Hematopoietic multipotent progenitor cell (in vitro differentiated cells): ENCODE measurements around the gene SLN. TPM values are rescaled to one million over a fixed set of nuclear protein-coding genes. Genes with fewer than 3 reads are reported as not detected.
A peak's percentile ranks its signal among the peaks of the same experiment; 100 is the strongest.
"Not testable (repeated sequence)": the region's sequence is repeated elsewhere in the genome, so short reads cannot be mapped to it uniquely, and the experiment has no call there.

ENCODE experiments used
- DNase-seq, 3 donors: peaks; one replicate each; pipeline ENCODE4 v3.0.0-alpha.2; 2011 to 2015; ENCODE audit warnings: low read depth in 2 of 3, low spot score in 2 of 3
- total RNA-seq: library from RNA; depleted of rRNA; stranded (reverse); fragments of >200 nt; gene quantifications from one replicate; pipeline ENCODE4 v1.2.3, GENCODE V29; 2012

Gene SLN
- total RNA-seq = not detected

- DNase-seq = no peak
Measured at GRCh38 chr11:107711861-107712755, at the start of gene SLN. TSS of gene SLN (minus strand) at chr11:107712056.

GRCh38 chr11:107758719-107759355 is 47.0 kb upstream of the SLN start:
- DNase-seq = not testable (repeated sequence)

GRCh38 chr11:107757661-107758060 is 45.8 kb upstream of the SLN start:
- DNase-seq = no peak

- DNase-seq = no peak
Measured at GRCh38 chr11:107756553-107756952, 44.7 kb upstream of the SLN start.

GRCh38 chr11:107752949-107753822 is 41.3 kb upstream of the SLN start:
- no peak for DNase-seq

- DNase-seq = no peak
Measured at GRCh38 chr11:107752508-107752907, 40.7 kb upstream of the SLN start.

- DNase-seq = no peak
Measured at GRCh38 chr11:107751082-107751481, 39.2 kb upstream of the SLN start.

GRCh38 chr11:107750313-107750712 is 38.5 kb upstream of the SLN start:
- DNase-seq = no peak

GRCh38 chr11:107747622-107748021 is 35.8 kb upstream of the SLN start:
- DNase-seq = no peak

GRCh38 chr11:107744736-107745135 is 32.9 kb upstream of the SLN start:
- DNase-seq = no peak

- DNase-seq = no peak
Measured at GRCh38 chr11:107743191-107743590, 31.3 kb upstream of the SLN start.

- DNase-seq = peak in 2 of 3 donors; percentile 31 to 65
Measured at GRCh38 chr11:107741044-107741823, 29.4 kb upstream of the SLN start.

GRCh38 chr11:107740271-107740670 is 28.4 kb upstream of the SLN start:
- DNase-seq = no peak

GRCh38 chr11:107736546-107736945 is 24.7 kb upstream of the SLN start:
- no peak for DNase-seq

- DNase-seq = no peak
Measured at GRCh38 chr11:107733518-107733917, 21.7 kb upstream of the SLN start.

GRCh38 chr11:107732689-107733051 is 20.8 kb upstream of the SLN start:
- no peak for DNase-seq

- no peak for DNase-seq
Measured at GRCh38 chr11:107731941-107732688, 20.3 kb upstream of the SLN start.

- DNase-seq = no peak
Measured at GRCh38 chr11:107722662-107723061, 10.8 kb upstream of the SLN start.

GRCh38 chr11:107721207-107721606 is 9.4 kb upstream of the SLN start:
- DNase-seq = no peak

- DNase-seq = no peak
Measured at GRCh38 chr11:107720303-107720774, 8.5 kb upstream of the SLN start.
